ENCODE measurements around the gene ERP44.

GRCh38 chr9:99947395-99947794 is 151.4 kb downstream of the ERP44 start:
- no peak for TF ChIP-seq YY1 (IDR thresholded peaks at IDR 0.05; ENCODE audit: low read depth)
- no peak for TF ChIP-seq CTCF (IDR thresholded peaks at IDR 0.05)
- TF ChIP-seq TEAD4 (IDR thresholded peaks at IDR 0.05; ENCODE audit: borderline replicate concordance, insufficient read depth) = no peak
- no peak for TF ChIP-seq REST (IDR thresholded peaks at IDR 0.05; ENCODE audit: low read depth, low read length)
- no peak for TF ChIP-seq CHD2 (IDR thresholded peaks at IDR 0.05; ENCODE audit: low read length, partially characterized antibody)

All from SK-N-SH (cell line).